ENCODE measurements around the gene RIC1. TPM values are rescaled to one million over a fixed set of nuclear protein-coding genes. Genes with fewer than 3 reads are reported as not detected.
"Not testable (repeated sequence)": the region's sequence is repeated elsewhere in the genome, so short reads cannot be mapped to it uniquely, and the experiment has no call there.

Gene RIC1
- total RNA-seq, 1 donor from 2014 or later, result 21.5 TPM

- intact Hi-C loops (cut with micrococcal nuclease), result not testable (repeated sequence)
These were observed 150.9 kb downstream of the RIC1 start for GRCh38 chr9:5779705-5780218.

- intact Hi-C loops (cut with micrococcal nuclease), result not testable (repeated sequence)
These were observed 154.5 kb downstream of the RIC1 start for GRCh38 chr9:5783420-5783819.

- intact Hi-C loops (cut with micrococcal nuclease), result no loop called here
These were observed 155.1 kb downstream of the RIC1 start for GRCh38 chr9:5783982-5784381.

GRCh38 chr9:5784526-5785315 is 155.8 kb downstream of the RIC1 start:
- intact Hi-C loops (cut with micrococcal nuclease), result no loop called here

- intact Hi-C loops (cut with micrococcal nuclease), result no loop called here
These were observed 157.6 kb downstream of the RIC1 start for GRCh38 chr9:5786370-5787127.

GRCh38 chr9:5787220-5787619 is 158.3 kb downstream of the RIC1 start:
- intact Hi-C loops (cut with micrococcal nuclease), result no loop called here

- intact Hi-C loops (cut with micrococcal nuclease), result no loop called here
These were observed 158.9 kb downstream of the RIC1 start for GRCh38 chr9:5787759-5788302.

GRCh38 chr9:5789489-5789888 is 160.6 kb downstream of the RIC1 start:
- intact Hi-C loops (cut with micrococcal nuclease), result no loop called here

- intact Hi-C loops (cut with micrococcal nuclease), result no loop called here
These were observed 162.0 kb downstream of the RIC1 start for GRCh38 chr9:5790923-5791322.

GRCh38 chr9:5791870-5792269 is 163.0 kb downstream of the RIC1 start:
- intact Hi-C loops (cut with micrococcal nuclease), result no loop called here

GRCh38 chr9:5793812-5794211 is 164.9 kb downstream of the RIC1 start:
- intact Hi-C loops (cut with micrococcal nuclease), result loop anchor here (2.0 kb wide), 1 partner anchor 39 kb away; the partner anchor contains the start of gene ERMP1

- intact Hi-C loops (cut with micrococcal nuclease), result no loop called here
These were observed 167.4 kb downstream of the RIC1 start for GRCh38 chr9:5796298-5796697.

GRCh38 chr9:5798581-5798980 is 169.7 kb downstream of the RIC1 start:
- intact Hi-C loops (cut with micrococcal nuclease), result loop anchor here (2.0 kb wide), 1 partner anchor 100 kb away; no protein-coding TSS in a partner anchor

- intact Hi-C loops (cut with micrococcal nuclease), result loop anchor here (1.0 to 2.0 kb wide), 3 partner anchors 87 to 255 kb away; no protein-coding TSS in a partner anchor
These were observed 170.4 kb downstream of the RIC1 start for GRCh38 chr9:5799314-5799713.

- intact Hi-C loops (cut with micrococcal nuclease), result loop anchor here (2.0 kb wide), 1 partner anchor 206 kb away; no protein-coding TSS in a partner anchor
These were observed 171.5 kb downstream of the RIC1 start for GRCh38 chr9:5800378-5800777.

GRCh38 chr9:5800969-5801738 is 172.2 kb downstream of the RIC1 start:
- intact Hi-C loops (cut with micrococcal nuclease), result loop anchor here (2.0 kb wide), 1 partner anchor 206 kb away; no protein-coding TSS in a partner anchor

GRCh38 chr9:5801739-5802113 is 172.8 kb downstream of the RIC1 start:
- intact Hi-C loops (cut with micrococcal nuclease), result loop anchor here (2.0 kb wide), 1 partner anchor 205 kb away; no protein-coding TSS in a partner anchor

GRCh38 chr9:5805478-5805877 is 176.6 kb downstream of the RIC1 start:
- intact Hi-C loops (cut with micrococcal nuclease), result no loop called here

GRCh38 chr9:5811751-5812150 is 182.8 kb downstream of the RIC1 start:
- intact Hi-C loops (cut with micrococcal nuclease), result no loop called here

GRCh38 chr9:5813824-5814223 is 184.9 kb downstream of the RIC1 start:
- intact Hi-C loops (cut with micrococcal nuclease), result no loop called here

GRCh38 chr9:5815461-5815860 is 186.6 kb downstream of the RIC1 start:
- intact Hi-C loops (cut with micrococcal nuclease), result no loop called here
